Neuronal stem cell (in vitro differentiated cells): ENCODE results near the gene DLG2.

Source experiments
- DNase-seq: peaks from one replicate; pipeline ENCODE4 v3.0.0-alpha.2; 2013; ENCODE audit warnings: low spot score
- H2AFZ ChIP-seq: one replicate; pipeline ENCODE4 v1.6.1; 2013; ENCODE audit warnings: mild to moderate bottlenecking, low read length, inconsistent platforms
- H2AK5ac ChIP-seq: 2 replicates; pipeline ENCODE4 v1.6.1; 2013; ENCODE audit warnings: low read depth, mild to moderate bottlenecking, inconsistent platforms, low read length, moderate library complexity, mixed read lengths
- H2BK120ac ChIP-seq: 2 replicates; pipeline ENCODE4 v1.6.1; 2013; ENCODE audit warnings: low read depth, mild to moderate bottlenecking, inconsistent platforms, low read length, moderate library complexity, mixed read lengths
- H2BK12ac ChIP-seq: one replicate; pipeline ENCODE4 v1.6.1; 2013; ENCODE audit warnings: low read length, inconsistent platforms
- H2BK15ac ChIP-seq: 2 replicates; pipeline ENCODE4 v1.6.1; 2013; ENCODE audit warnings: mild to moderate bottlenecking, low read length, inconsistent platforms, mixed read lengths
- H2BK5ac ChIP-seq: one replicate; pipeline ENCODE4 v1.6.1; 2013; ENCODE audit warnings: inconsistent platforms, mild to moderate bottlenecking, low read length, moderate library complexity
- H3K14ac ChIP-seq: one replicate; pipeline ENCODE4 v1.6.1; 2013; ENCODE audit warnings: low read length, inconsistent platforms
- H3K18ac ChIP-seq: 2 replicates; pipeline ENCODE4 v1.6.1; 2013; ENCODE audit warnings: low read length, inconsistent platforms
- H3K23ac ChIP-seq: 2 replicates; pipeline ENCODE4 v1.6.1; 2013; ENCODE audit warnings: low read depth, mild to moderate bottlenecking, mixed read lengths, low read length, inconsistent platforms; ENCODE audit not compliant: poor library complexity
- H3K27ac ChIP-seq: replicated peaks from 3 replicates; pipeline ENCODE4 v1.5.1; 2013; ENCODE audit warnings: low read length, inconsistent platforms
- H3K27me3 ChIP-seq, 3 experiments: 2 replicates each; pipeline ENCODE4 v1.6.1; 2013; ENCODE audit warnings: low read length in 3 of 3, mild to moderate bottlenecking in 2 of 3, inconsistent platforms in 1 of 3, low read depth in 1 of 3, mixed read lengths in 1 of 3, moderate library complexity in 1 of 3; ENCODE audit not compliant: control insufficient read depth in 3 of 3, insufficient read depth in 3 of 3
- H3K36me3 ChIP-seq, 2 donors: replicated peaks in 1 of 2; 2 replicates each; pipeline ENCODE4 v1.6.1; 2013; ENCODE audit warnings: low read length in 2 of 2; ENCODE audit not compliant: control insufficient read depth in 2 of 2, insufficient read depth in 2 of 2
- H3K4ac ChIP-seq: 2 replicates; pipeline ENCODE4 v1.6.1; 2013; ENCODE audit warnings: inconsistent platforms, mild to moderate bottlenecking, low read length, moderate library complexity
- H3K4me1 ChIP-seq, 2 donors: 1 replicate in 1 of 2; 2 replicates in 1 of 2; pipeline ENCODE4 v1.6.1; 2013; ENCODE audit warnings: low read length in 2 of 2, low read depth in 1 of 2; ENCODE audit not compliant: control insufficient read depth in 2 of 2, insufficient read depth in 1 of 2
- H3K4me2 ChIP-seq: one replicate; pipeline ENCODE4 v1.6.1; 2013; ENCODE audit warnings: mild to moderate bottlenecking, low read length, inconsistent platforms; ENCODE audit not compliant: insufficient read depth, poor library complexity, severe bottlenecking
- H3K4me3 ChIP-seq, 2 donors: 2 replicates each; pipeline ENCODE4 v1.5.1; 2013; ENCODE audit warnings: low read length in 2 of 2, mild to moderate bottlenecking in 2 of 2, inconsistent platforms in 1 of 2, moderate library complexity in 1 of 2
- H3K79me1 ChIP-seq: one replicate; pipeline ENCODE4 v1.6.1; 2013; ENCODE audit warnings: low read depth, mild to moderate bottlenecking, inconsistent platforms, low read length, moderate library complexity
- H3K9ac ChIP-seq: one replicate; pipeline ENCODE4 v1.6.1; 2013; ENCODE audit warnings: mild to moderate bottlenecking, low read depth, low read length, inconsistent platforms; ENCODE audit not compliant: poor library complexity
- H3K9me3 ChIP-seq, 2 donors: replicated peaks in 1 of 2; 2 replicates each; pipeline versions ENCODE3 to v1.6.1; 2013; ENCODE audit warnings: low read length in 2 of 2, mild to moderate bottlenecking in 2 of 2, inconsistent platforms in 1 of 2, low read depth in 1 of 2, mixed read lengths in 1 of 2, moderate library complexity in 1 of 2; ENCODE audit not compliant: control insufficient read depth in 2 of 2, insufficient read depth in 1 of 2
- H4K8ac ChIP-seq: one replicate; pipeline ENCODE4 v1.6.1; 2013; ENCODE audit warnings: low read depth, mild to moderate bottlenecking, inconsistent platforms, low read length, moderate library complexity
- H4K91ac ChIP-seq: one replicate; pipeline ENCODE4 v1.6.1; 2013; ENCODE audit warnings: low read length, low read depth, mild to moderate bottlenecking, inconsistent platforms; ENCODE audit not compliant: poor library complexity
- WGBS, 2 donors: extraction: QIAGEN DNeasy Blood & Tissue Kit; methylation state at CpG; one replicate each; pipeline ENCODE4 v1.1.7; 2013; ENCODE audit warnings: missing lambda C conversion rate in 2 of 2, mixed read lengths in 1 of 2; ENCODE audit not compliant: insufficient read length in 2 of 2, insufficient replicate concordance in 1 of 2; ENCODE audit errors: extremely low coverage in 2 of 2; 5-methylcytosine and 5-hydroxymethylcytosine counted together

The DLG2 gene

GRCh38 chr11:84588131-84588829 lies 1038.9 kb downstream of the DLG2 start:
- Histone ChIP-seq H3K36me3 (no peaks in the 10 kb centered on the region), H3K4me1 (peaks cover 0 to 3% of the 10 kb centered on the region in 2 donors), H2BK15ac (no peak overlapping the region), H4K8ac (no peak overlapping the region), H2AK5ac (no peak overlapping the region), H3K9me3 (no peaks in the 10 kb centered on the region), H3K4me3 (no peak overlapping the region), H3K9ac (no peak overlapping the region), H4K91ac (no peak overlapping the region), H2BK5ac (no peak overlapping the region), H3K79me1 (no peaks in the 10 kb centered on the region), H3K14ac (no peak overlapping the region), H3K27me3 (no peaks in the 10 kb centered on the region), H2BK120ac (no peak overlapping the region), H2BK12ac (no peak overlapping the region), H3K27ac (no peak overlapping the region), H3K18ac (no peak overlapping the region), H3K4me2 (no peak overlapping the region), H2AFZ (no peak overlapping the region), H3K4ac (no peak overlapping the region), H3K23ac (no peak overlapping the region)
- WGBS, 2 donors = no CpG with 5 or more reads among the region's 4 CpGs
- no peak for DNase-seq

- H3K23ac ChIP-seq = no peak overlapping the region
- no peaks in the 10 kb centered on the region for H3K79me1 ChIP-seq
- no peaks in the 10 kb centered on the region for H3K36me3 ChIP-seq
- H3K9ac ChIP-seq = no peak overlapping the region
- H4K91ac ChIP-seq = no peak overlapping the region
- H3K4me3 ChIP-seq = no peak overlapping the region
- no peak overlapping the region for H3K4me2 ChIP-seq
- no peak overlapping the region for H4K8ac ChIP-seq
- no peak overlapping the region for H2BK5ac ChIP-seq
- H3K9me3 ChIP-seq = no peaks in the 10 kb centered on the region
- WGBS, 2 donors = no CpG with 5 or more reads among the region's 1 CpG
- no peak overlapping the region for H2BK120ac ChIP-seq
- no peak overlapping the region for H2AFZ ChIP-seq
- H3K27me3 ChIP-seq = no peaks in the 10 kb centered on the region
- no peak for DNase-seq
- H2BK15ac ChIP-seq = no peak overlapping the region
- no peak overlapping the region for H3K27ac ChIP-seq
- H3K4ac ChIP-seq = no peak overlapping the region
- no peak overlapping the region for H2AK5ac ChIP-seq
- H3K4me1 ChIP-seq = peaks cover 0 to 3% of the 10 kb centered on the region in 2 donors
- H3K14ac ChIP-seq = no peak overlapping the region
- H2BK12ac ChIP-seq = no peak overlapping the region
- no peak overlapping the region for H3K18ac ChIP-seq
These were observed 1044.0 kb downstream of the DLG2 start for GRCh38 chr11:84583106-84583505.

- Histone ChIP-seq H3K18ac (no peak overlapping the region), H2BK5ac (no peak overlapping the region), H3K79me1 (no peaks in the 10 kb centered on the region), H2BK12ac (no peak overlapping the region), H3K9ac (no peak overlapping the region), H3K4me1 (no peaks in the 10 kb centered on the region), H3K4ac (no peak overlapping the region), H3K4me2 (no peak overlapping the region), H2AK5ac (no peak overlapping the region), H4K8ac (no peak overlapping the region), H3K14ac (no peak overlapping the region), H3K27me3 (no peaks in the 10 kb centered on the region), H2BK120ac (no peak overlapping the region), H2BK15ac (no peak overlapping the region), H2AFZ (no peak overlapping the region), H3K36me3 (no peaks in the 10 kb centered on the region), H3K9me3 (peaks cover 0 to 2% of the 10 kb centered on the region in 2 donors), H3K4me3 (no peak overlapping the region), H3K23ac (no peak overlapping the region), H3K27ac (no peak overlapping the region), H4K91ac (no peak overlapping the region)
- WGBS, 2 donors = no CpG with 5 or more reads among the region's 3 CpGs
- DNase-seq = no peak
These were observed 1046.1 kb downstream of the DLG2 start for GRCh38 chr11:84581083-84581482.

DNA sequence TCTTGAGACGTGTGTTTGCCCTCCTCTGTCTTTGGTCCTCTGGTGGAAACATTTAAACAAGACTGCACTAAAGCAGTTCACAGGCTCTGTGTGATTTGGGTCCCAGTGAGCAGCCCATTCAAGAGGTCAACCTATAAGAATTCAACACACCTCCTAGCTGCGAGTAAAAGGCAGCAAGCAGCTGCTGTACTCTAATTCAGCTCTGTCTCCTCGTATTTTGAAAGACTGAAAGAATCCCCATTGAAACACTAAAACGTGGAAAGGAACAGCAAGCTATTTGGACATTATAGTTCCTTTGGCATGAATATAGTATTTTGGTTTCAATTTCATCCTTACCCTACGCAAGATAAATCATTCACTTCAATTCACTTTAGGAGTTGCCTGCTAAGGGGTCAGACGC lies 1046.7 kb downstream of the DLG2 start:
- no peak overlapping the region for H3K27ac ChIP-seq
- H4K8ac ChIP-seq = no peak overlapping the region
- H3K18ac ChIP-seq = no peak overlapping the region
- H3K9me3 ChIP-seq = peaks cover 0 to 2% of the 10 kb centered on the region in 2 donors
- no peaks in the 10 kb centered on the region for H3K4me1 ChIP-seq
- no peak overlapping the region for H4K91ac ChIP-seq
- H3K4me2 ChIP-seq = no peak overlapping the region
- no peak overlapping the region for H3K9ac ChIP-seq
- peak overlapping the region; percentile 11 for H2AFZ ChIP-seq
- H3K4ac ChIP-seq = no peak overlapping the region
- no CpG with 5 or more reads among the region's 6 CpGs for WGBS, 2 donors
- no peak overlapping the region for H3K14ac ChIP-seq
- H2BK12ac ChIP-seq = no peak overlapping the region
- H2BK120ac ChIP-seq = no peak overlapping the region
- no peaks in the 10 kb centered on the region for H3K36me3 ChIP-seq
- H3K79me1 ChIP-seq = no peaks in the 10 kb centered on the region
- H3K23ac ChIP-seq = no peak overlapping the region
- no peak overlapping the region for H2AK5ac ChIP-seq
- H3K4me3 ChIP-seq = no peak overlapping the region
- H2BK5ac ChIP-seq = no peak overlapping the region
- peak; percentile 11 for DNase-seq
- no peaks in the 10 kb centered on the region for H3K27me3 ChIP-seq
- H2BK15ac ChIP-seq = no peak overlapping the region
